GM23248 (cell line): Measurements from ENCODE around the gene IL3RA. TPM values are rescaled to one million over a fixed set of nuclear protein-coding genes. Genes with fewer than 3 reads are reported as not detected.

Experiments
- DNase-seq: peaks from one replicate; pipeline ENCODE4 v3.0.0-alpha.2; 2015
- H2AFZ ChIP-seq: fragments of 200-600 bp; sonication (generic); 2 replicates; pipeline ENCODE4 v1.6.1; 2016; ENCODE audit warnings: antibody characterized with exemption
- H3F3A ChIP-seq: fragments of 200-600 bp; sonication (generic); 2 replicates; pipeline ENCODE4 v1.6.1; 2016; ENCODE audit warnings: mild to moderate bottlenecking, antibody characterized with exemption, mixed run types; ENCODE audit not compliant: insufficient read depth
- H3K27ac ChIP-seq: fragments of 200-600 bp; sonication (generic); 2 replicates; pipeline ENCODE4 v1.5.1; 2016; ENCODE audit warnings: mild to moderate bottlenecking
- H3K27me3 ChIP-seq: fragments of 200-600 bp; sonication (generic); replicated peaks from 2 replicates; pipeline ENCODE4 v1.6.1; 2016; ENCODE audit warnings: mild to moderate bottlenecking; ENCODE audit not compliant: insufficient read depth
- H3K36me3 ChIP-seq: fragments of 200-600 bp; sonication (generic); 2 replicates; pipeline ENCODE4 v1.6.1; 2016; ENCODE audit warnings: low read depth, mild to moderate bottlenecking
- H3K4me1 ChIP-seq: fragments of 200-600 bp; sonication (generic); 2 replicates; pipeline ENCODE4 v1.6.1; 2016; ENCODE audit warnings: mild to moderate bottlenecking; ENCODE audit not compliant: insufficient read depth
- H3K4me2 ChIP-seq: fragments of 200-600 bp; sonication (generic); one replicate; pipeline ENCODE4 v1.6.1; 2016; ENCODE audit warnings: mild to moderate bottlenecking; ENCODE audit not compliant: unreplicated experiment
- H3K4me3 ChIP-seq: fragments of 200-600 bp; sonication (generic); 2 replicates; pipeline ENCODE4 v1.5.1; 2016; ENCODE audit warnings: mild to moderate bottlenecking
- H3K79me2 ChIP-seq: fragments of 200-600 bp; sonication (generic); 2 replicates; pipeline ENCODE4 v1.6.1; 2016; ENCODE audit warnings: mild to moderate bottlenecking; ENCODE audit not compliant: insufficient read depth
- H3K9ac ChIP-seq: fragments of 200-600 bp; sonication (generic); 2 replicates; pipeline ENCODE4 v1.6.1; 2016; ENCODE audit warnings: mild to moderate bottlenecking
- H3K9me2 ChIP-seq: fragments of 200-600 bp; sonication (generic); 2 replicates; pipeline ENCODE4 v1.6.1; 2016; ENCODE audit warnings: mixed run types, mild to moderate bottlenecking, moderate library complexity; ENCODE audit not compliant: insufficient read depth
- H3K9me3 ChIP-seq: fragments of 200-600 bp; sonication (generic); one replicate; pipeline ENCODE4 v1.6.1; 2017; ENCODE audit warnings: low read depth
- H4K20me1 ChIP-seq: fragments of 200-600 bp; sonication (generic); 2 replicates; pipeline ENCODE4 v1.6.0; 2016; ENCODE audit not compliant: insufficient read depth
- EZH2 ChIP-seq: fragments of 200-600 bp; sonication (generic); IDR thresholded peaks from 2 replicates; pipeline ENCODE4 v1.6.1; 2018; ENCODE audit warnings: antibody characterized with exemption, mild to moderate bottlenecking; ENCODE audit not compliant: insufficient read depth, poor library complexity, severe bottlenecking
- EZH2phosphoT487 ChIP-seq: fragments of 200-600 bp; sonication (generic); IDR thresholded peaks from 2 replicates; pipeline ENCODE4 v1.6.1; 2018; ENCODE audit warnings: antibody characterized with exemption, moderate library complexity, mild to moderate bottlenecking, low read depth; ENCODE audit not compliant: insufficient read depth
- WGBS, 2 experiments: methylation state at CpG; one replicate each; pipeline ENCODE4 v1.1.6; 2015 to 2017; ENCODE audit warnings: low lambda C conversion rate in 2 of 2, low coverage in 1 of 2; ENCODE audit errors: missing lambda C conversion rate in 2 of 2; 5-methylcytosine and 5-hydroxymethylcytosine counted together
- in situ Hi-C: fragments of 300-500 bp; cut with MboI; formaldehyde crosslinking; loops from 2 replicates; pipeline ENCODE4 v1.15.0; 2020
- polyA plus RNA-seq: library from polyadenylated mRNA; unstranded; fragments of >200 nt; fragmentation: Nextera tagmentation; extraction: Ambion mirVana; gene quantifications from 2 replicates; pipeline ENCODE4 v1.2.1, GENCODE V29; 2016
- total RNA-seq: library from RNA; depleted of rRNA; stranded (reverse); fragments of >200 nt; shearing (Covaris generic); gene quantifications from 2 replicates; pipeline ENCODE4 v1.2.3, GENCODE V29; 2014

The IL3RA gene
- total and polyA plus RNA-seq, 2 experiments from 2014 or later, result 0.30 TPM; not detected in 1

- Histone ChIP-seq H3K4me2 (no peak overlapping the region), H3K9ac (no peak overlapping the region), H2AFZ (no peak overlapping the region), H3K27me3 (no peaks in the 10 kb centered on the region), H4K20me1 (no peaks in the 10 kb centered on the region), H3F3A (no peaks in the 10 kb centered on the region), H3K9me3 (no peaks in the 10 kb centered on the region), H3K4me1 (no peaks in the 10 kb centered on the region), H3K9me2 (no peaks in the 10 kb centered on the region), H3K27ac (no peak overlapping the region), H3K36me3 (no peaks in the 10 kb centered on the region), H3K79me2 (no peaks in the 10 kb centered on the region), H3K4me3 (no peak overlapping the region)
- TF ChIP-seq EZH2 (no peak), EZH2phosphoT487 (no peak)
- WGBS, 2 experiments, result 85 to 89% methylated on average over 3 to 4 of the region's 4 CpGs
- in situ Hi-C loops, result no loop called here
- no peak for DNase-seq
Observed at GRCh38 chrX:1368385-1368698, 31.8 kb downstream of the IL3RA start.

DNA sequence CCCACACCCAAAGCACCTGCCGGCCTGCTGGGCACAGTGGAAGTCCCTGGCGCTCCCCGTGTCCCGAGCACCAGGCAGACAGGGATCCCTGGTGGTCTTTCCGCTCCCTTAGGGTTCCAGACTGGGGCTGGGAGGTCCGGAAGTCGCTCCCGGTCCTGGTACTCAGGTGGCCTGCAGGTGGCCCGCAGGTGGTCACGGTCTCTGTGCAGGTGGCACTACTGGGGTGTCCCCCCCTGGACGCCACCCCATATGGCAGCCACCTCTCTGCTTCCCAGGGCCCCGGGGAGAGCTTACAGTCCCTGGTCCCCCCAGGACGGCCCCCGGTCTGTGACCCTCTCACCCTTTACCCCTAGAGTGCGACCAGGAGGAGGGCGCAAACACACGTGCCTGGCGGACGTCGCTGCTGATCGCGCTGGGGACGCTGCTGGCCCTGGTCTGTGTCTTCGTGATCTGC lies 41.7 kb downstream of the IL3RA start:
- Histone ChIP-seq H3K27ac (no peak overlapping the region), H3K27me3 (no peaks in the 10 kb centered on the region), H3K36me3 (no peaks in the 10 kb centered on the region), H3K4me2 (no peak overlapping the region), H3K9ac (no peak overlapping the region), H3F3A (peaks cover 16% of the 10 kb centered on the region; the same call in 1 of the 2 replicates), H3K9me2 (no peaks in the 10 kb centered on the region), H2AFZ (no peak overlapping the region), H3K9me3 (no peaks in the 10 kb centered on the region), H3K4me1 (no peaks in the 10 kb centered on the region), H3K4me3 (no peak overlapping the region), H3K79me2 (no peaks in the 10 kb centered on the region), H4K20me1 (no peaks in the 10 kb centered on the region)
- no peak for TF ChIP-seq EZH2
- TF ChIP-seq EZH2phosphoT487, result no peak
- DNase-seq, result no peak
- in situ Hi-C loops, result no loop called here
- 71 to 77% methylated on average over 17 to 24 of the region's 24 CpGs for WGBS, 2 experiments

DNA sequence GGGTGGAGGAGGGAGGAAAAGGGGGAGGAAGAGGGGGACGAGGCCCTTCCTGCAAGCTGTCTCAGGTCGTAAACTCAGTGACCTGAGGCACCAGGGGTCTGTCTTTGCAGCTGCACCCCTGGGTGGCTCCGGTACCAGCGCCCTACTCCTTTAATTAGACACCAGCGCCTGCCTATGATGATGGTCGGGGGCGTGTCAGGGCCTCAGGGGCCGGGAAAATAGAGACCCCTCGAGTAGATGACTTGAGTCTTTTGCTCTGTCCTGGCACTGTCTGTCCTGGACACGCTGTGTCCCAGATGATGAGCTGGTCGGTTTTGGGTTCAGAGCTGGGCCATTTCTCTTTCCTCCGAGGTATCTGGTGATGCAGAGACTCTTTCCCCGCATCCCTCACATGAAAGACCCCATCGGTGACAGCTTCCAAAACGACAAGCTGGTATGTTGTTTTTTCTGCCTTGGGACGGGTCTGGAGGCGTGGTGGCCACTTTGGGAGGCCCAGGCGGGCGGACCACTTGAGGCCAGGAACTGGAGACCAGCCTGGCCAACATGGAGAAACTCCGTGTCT lies 44.2 kb downstream of the IL3RA start:
- Histone ChIP-seq H2AFZ (no peak overlapping the region), H3K27me3 (no peaks in the 10 kb centered on the region), H3K27ac (no peak overlapping the region), H4K20me1 (no peaks in the 10 kb centered on the region), H3K4me1 (no peaks in the 10 kb centered on the region), H3K36me3 (peaks cover 8% of the 10 kb centered on the region), H3K79me2 (no peaks in the 10 kb centered on the region), H3K9me2 (no peaks in the 10 kb centered on the region), H3K9ac (no peak overlapping the region), H3F3A (peaks cover 33% of the 10 kb centered on the region; the same call in 1 of the 2 replicates), H3K4me3 (no peak overlapping the region), H3K4me2 (no peak overlapping the region), H3K9me3 (no peaks in the 10 kb centered on the region)
- 57 to 63% methylated on average over 17 to 20 of the region's 20 CpGs for WGBS, 2 experiments
- in situ Hi-C loops, result no loop called here
- DNase-seq, result peak; percentile 20
- TF ChIP-seq EZH2 (no peak), EZH2phosphoT487 (no peak)

- 87 to 91% methylated on average over 16 to 18 of the region's 18 CpGs for WGBS, 2 experiments
- H3K36me3 ChIP-seq, result peaks cover 26% of the 10 kb centered on the region
Observed at GRCh38 chrX:1384658-1385252, 48.2 kb downstream of the IL3RA start.

More at GRCh38 chrX:1384658-1385252, 48.2 kb downstream of the IL3RA start:
- H3K79me2 ChIP-seq, result peaks cover 28% of the 10 kb centered on the region
- TF ChIP-seq EZH2 (no peak), EZH2phosphoT487 (no peak)
- no peak overlapping the region for H3K27ac ChIP-seq
- no peak overlapping the region for H3K4me2 ChIP-seq
- H4K20me1 ChIP-seq, result 0 out of 2 replicates have a peak, but pooled peaks cover 3% of the 10 kb centered on the region
- no peaks in the 10 kb centered on the region for H3K27me3 ChIP-seq
- H3K9ac ChIP-seq, result no peak overlapping the region
- no peak for DNase-seq
- in situ Hi-C loops, result no loop called here
- H3K9me3 ChIP-seq, result no peaks in the 10 kb centered on the region
- H2AFZ ChIP-seq, result no peak overlapping the region
- no peak overlapping the region for H3K4me3 ChIP-seq
- no peaks in the 10 kb centered on the region for H3K9me2 ChIP-seq
- H3K4me1 ChIP-seq, result no peaks in the 10 kb centered on the region
- peaks cover 33% of the 10 kb centered on the region for H3F3A ChIP-seq
